HG03469 (cell line): Measurements from ENCODE around the gene KLHL33.

Experiments
- ATAC-seq: cut with Tn5 transposase; IDR thresholded peaks from one replicate; pipeline ENCODE4 v1.9.1; 2021; ENCODE audit warnings: mild to moderate bottlenecking, moderate library complexity, moderate number of reproducible peaks; ENCODE audit not compliant: unreplicated experiment

The KLHL33 gene

GRCh38 chr14:20380681-20381080 is 55.3 kb downstream of the KLHL33 start:
- ATAC-seq, result no peak

DNA sequence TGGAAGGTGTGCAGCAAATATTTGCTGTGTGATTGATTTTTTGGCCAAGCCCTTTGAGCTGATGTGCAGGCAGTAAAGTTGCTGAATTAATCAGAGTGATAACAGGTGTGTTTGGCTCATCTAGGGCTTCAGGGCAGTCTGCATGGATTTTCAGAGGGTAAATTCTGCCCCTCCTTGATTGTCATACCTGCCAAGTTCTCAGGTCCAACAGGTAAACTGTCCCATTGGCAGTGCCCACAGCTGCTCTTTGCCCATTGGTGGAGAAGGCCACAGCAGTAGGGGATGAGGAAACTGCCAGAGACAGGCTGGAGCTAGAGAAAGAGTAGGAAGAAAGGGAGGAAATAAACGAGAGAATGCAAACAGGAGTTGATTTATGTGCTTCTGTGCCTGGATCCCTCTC is 56.2 kb downstream of the KLHL33 start:
- no peak for ATAC-seq

DNA sequence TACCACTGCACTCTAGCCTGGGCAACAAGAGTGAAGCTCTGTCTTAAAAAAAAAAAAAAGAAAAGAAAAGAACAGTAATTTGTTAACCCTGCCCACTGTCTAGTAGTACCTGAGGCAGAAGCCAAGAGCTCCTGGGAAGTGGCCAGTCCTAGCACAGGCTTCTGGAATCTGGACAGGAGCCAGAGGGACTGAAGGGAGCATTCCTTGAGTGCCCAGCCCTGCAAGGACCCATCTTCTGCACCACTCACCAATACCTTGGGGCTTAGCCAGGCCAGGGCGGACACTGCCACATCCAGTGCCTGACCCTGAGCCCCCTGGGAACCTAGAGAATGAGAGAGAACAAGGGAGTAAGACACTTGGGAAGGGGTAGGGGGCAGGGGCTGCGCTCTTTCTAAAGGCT is 58.8 kb downstream of the KLHL33 start:
- ATAC-seq, result no peak

GRCh38 chr14:20376071-20376588 is 59.8 kb downstream of the KLHL33 start:
- no peak for ATAC-seq
